NB4 (cell line): Measurements from ENCODE around the gene COMT.

Experiments used
- CTCF ChIP-seq: IDR thresholded peaks from one replicate; pipeline ENCODE4 v1.5.1; 2012; ENCODE audit warnings: low read depth, low read length
- POLR2A ChIP-seq: IDR thresholded peaks from 2 replicates; pipeline ENCODE4 v1.6.1; 2011; ENCODE audit warnings: mild to moderate bottlenecking; ENCODE audit not compliant: insufficient read length; ENCODE audit errors: extremely low read depth

- TF ChIP-seq CTCF (no peak), POLR2A (peak; percentile 58)
Measured at GRCh38 chr22:19941365-19942082, at the start of gene COMT, which contains the start of gene TXNRD2.
